Mesenchymal stem cell (in vitro differentiated cells and primary cell): ENCODE data around the gene OR2M7.
A peak's percentile ranks its signal among the peaks of the same experiment; 100 is the strongest.

Experiments
- DNase-seq: peaks from one replicate; pipeline ENCODE4 v3.0.0-alpha.2; 2013
- H2AFZ ChIP-seq: one replicate; pipeline ENCODE4 v1.6.1; 2013; ENCODE audit warnings: low read depth, mild to moderate bottlenecking, control low read depth, inconsistent platforms, low read length, moderate library complexity
- H2AK5ac ChIP-seq: 2 replicates; pipeline ENCODE4 v1.6.1; 2013; ENCODE audit warnings: low read length, moderate library complexity, mild to moderate bottlenecking, inconsistent platforms; ENCODE audit not compliant: severe bottlenecking
- H2BK120ac ChIP-seq: one replicate; pipeline ENCODE4 v1.6.1; 2013; ENCODE audit warnings: low read depth, mild to moderate bottlenecking, inconsistent platforms, low read length, moderate library complexity
- H2BK12ac ChIP-seq, 2 experiments: one replicate each; pipeline ENCODE4 v1.6.1; 2013; ENCODE audit warnings: inconsistent platforms in 2 of 2, low read length in 2 of 2, mild to moderate bottlenecking in 2 of 2, moderate library complexity in 2 of 2, control low read depth in 1 of 2
- H2BK15ac ChIP-seq: one replicate; pipeline ENCODE4 v1.6.1; 2013; ENCODE audit warnings: mild to moderate bottlenecking, low read depth, inconsistent platforms; ENCODE audit not compliant: poor library complexity, severe bottlenecking
- H2BK5ac ChIP-seq: 2 replicates; pipeline ENCODE4 v1.6.1; 2013; ENCODE audit warnings: low read depth, mild to moderate bottlenecking, low read length, control low read depth, inconsistent platforms; ENCODE audit not compliant: poor library complexity, severe bottlenecking
- H3K14ac ChIP-seq, 2 experiments: one replicate each; pipeline ENCODE4 v1.6.1; 2013; ENCODE audit warnings: inconsistent platforms in 2 of 2, low read length in 2 of 2, control low read depth in 1 of 2, mild to moderate bottlenecking in 1 of 2, moderate library complexity in 1 of 2
- H3K18ac ChIP-seq, 2 experiments: one replicate each; pipeline ENCODE4 v1.6.1; 2013; ENCODE audit warnings: inconsistent platforms in 2 of 2, low read length in 2 of 2, control low read depth in 1 of 2, low read depth in 1 of 2, mild to moderate bottlenecking in 1 of 2
- H3K23ac ChIP-seq, 2 experiments: one replicate each; pipeline ENCODE4 v1.6.1; 2013; ENCODE audit warnings: inconsistent platforms in 2 of 2, low read length in 2 of 2, mild to moderate bottlenecking in 2 of 2, moderate library complexity in 2 of 2, control low read depth in 1 of 2
- H3K27ac ChIP-seq: 2 replicates; pipeline ENCODE4 v1.5.1; 2013; ENCODE audit warnings: mild to moderate bottlenecking, moderate library complexity, low read length, control low read depth, inconsistent platforms; ENCODE audit not compliant: poor library complexity, severe bottlenecking
- H3K27me3 ChIP-seq, 2 experiments: 2 replicates each; pipeline versions ENCODE4 v1.6.1 to v1.7.0; 2013; ENCODE audit warnings: low read length in 2 of 2, mild to moderate bottlenecking in 2 of 2, moderate library complexity in 2 of 2, control low read depth in 1 of 2, inconsistent platforms in 1 of 2; ENCODE audit not compliant: control insufficient read depth in 1 of 2, insufficient read depth in 1 of 2
- H3K36me3 ChIP-seq, 2 experiments: 2 replicates each; pipeline versions ENCODE4 v1.6.1 to v1.7.0; 2013; ENCODE audit warnings: low read length in 2 of 2, control low read depth in 1 of 2, inconsistent platforms in 1 of 2, low read depth in 1 of 2, mild to moderate bottlenecking in 1 of 2; ENCODE audit not compliant: insufficient read depth in 2 of 2, control insufficient read depth in 1 of 2
- H3K4ac ChIP-seq, 2 experiments: one replicate each; pipeline ENCODE4 v1.6.1; 2013; ENCODE audit warnings: inconsistent platforms in 2 of 2, low read length in 2 of 2, mild to moderate bottlenecking in 2 of 2, moderate library complexity in 2 of 2, control low read depth in 1 of 2, low read depth in 1 of 2
- H3K4me1 ChIP-seq: 2 replicates; pipeline ENCODE4 v1.6.1; 2013; ENCODE audit warnings: low read depth, low read length, control low read depth; ENCODE audit not compliant: control insufficient read depth, insufficient read depth
- H3K4me2 ChIP-seq: 2 replicates; pipeline ENCODE4 v1.6.1; 2013; ENCODE audit warnings: low read length, mild to moderate bottlenecking, inconsistent platforms; ENCODE audit not compliant: poor library complexity, severe bottlenecking
- H3K4me3 ChIP-seq, 2 experiments: 2 replicates each; pipeline versions ENCODE4 v1.5.1 to v1.7.0; 2013; ENCODE audit warnings: low read length in 2 of 2, mild to moderate bottlenecking in 2 of 2, control low read depth in 1 of 2, low read depth in 1 of 2; ENCODE audit not compliant: insufficient read depth in 1 of 2
- H3K79me1 ChIP-seq: replicated peaks from 2 replicates; pipeline ENCODE4 v1.6.1; 2013; ENCODE audit warnings: mild to moderate bottlenecking, control low read depth, low read length, inconsistent platforms; ENCODE audit not compliant: poor library complexity, severe bottlenecking
- H3K9ac ChIP-seq: 2 replicates; pipeline ENCODE4 v1.7.0; 2013; ENCODE audit warnings: mild to moderate bottlenecking, low read length, moderate library complexity
- H3K9me3 ChIP-seq: 2 replicates; pipeline ENCODE4 v1.7.0; 2013; ENCODE audit warnings: mild to moderate bottlenecking, low read length; ENCODE audit not compliant: control insufficient read depth
- H4K8ac ChIP-seq: one replicate; pipeline ENCODE4 v1.6.1; 2013; ENCODE audit warnings: inconsistent platforms, mild to moderate bottlenecking, low read length, moderate library complexity
- H4K91ac ChIP-seq: one replicate; pipeline ENCODE4 v1.6.1; 2013; ENCODE audit warnings: mild to moderate bottlenecking, low read length, inconsistent platforms
- WGBS: methylation state at CpG from one replicate; pipeline ENCODE4 v1.1.7; 2013; ENCODE audit warnings: mixed read lengths; 5-methylcytosine and 5-hydroxymethylcytosine counted together

OR2M7 gene

GRCh38 chr1:248361121-248361715 is 36.9 kb upstream of the OR2M7 start, which contains the start of gene OR2T4:
Gene OR2T4 (plus strand): TSS chr1:248361665. CDS start chr1:248361665, 0 bp downstream.
- no peak within 1 kb of the TSS for H2AFZ ChIP-seq
- no peak within 1 kb of the TSS for H2BK12ac ChIP-seq
- H3K27me3 ChIP-seq = no peaks in the 10 kb centered on the region
- no peaks in the 10 kb centered on the region for H3K4me1 ChIP-seq
- H2BK15ac ChIP-seq = no peak within 1 kb of the TSS
- H3K23ac ChIP-seq = no peak within 1 kb of the TSS
- no peak for DNase-seq
- no peak within 1 kb of the TSS for H3K27ac ChIP-seq
- H3K14ac ChIP-seq = no peak within 1 kb of the TSS
- H3K4me3 ChIP-seq = peak within 1 kb of the TSS in 1 of 2 experiments; percentile 22
- H3K79me1 ChIP-seq = no peaks in the 10 kb centered on the region
- no peak within 1 kb of the TSS for H2AK5ac ChIP-seq
- no peak within 1 kb of the TSS for H4K91ac ChIP-seq
- no peak within 1 kb of the TSS for H2BK5ac ChIP-seq
- H3K9me3 ChIP-seq = peaks cover 37% of the 10 kb centered on the region
- no peak within 1 kb of the TSS for H2BK120ac ChIP-seq
- WGBS = 25% methylated on average over 2 of the region's 3 CpGs
- H3K4ac ChIP-seq = no peak within 1 kb of the TSS
- no peak within 1 kb of the TSS for H3K4me2 ChIP-seq
- no peak within 1 kb of the TSS for H4K8ac ChIP-seq
- H3K9ac ChIP-seq = no peak within 1 kb of the TSS
- no peak within 1 kb of the TSS for H3K18ac ChIP-seq
- no peaks in the 10 kb centered on the region for H3K36me3 ChIP-seq

DNA sequence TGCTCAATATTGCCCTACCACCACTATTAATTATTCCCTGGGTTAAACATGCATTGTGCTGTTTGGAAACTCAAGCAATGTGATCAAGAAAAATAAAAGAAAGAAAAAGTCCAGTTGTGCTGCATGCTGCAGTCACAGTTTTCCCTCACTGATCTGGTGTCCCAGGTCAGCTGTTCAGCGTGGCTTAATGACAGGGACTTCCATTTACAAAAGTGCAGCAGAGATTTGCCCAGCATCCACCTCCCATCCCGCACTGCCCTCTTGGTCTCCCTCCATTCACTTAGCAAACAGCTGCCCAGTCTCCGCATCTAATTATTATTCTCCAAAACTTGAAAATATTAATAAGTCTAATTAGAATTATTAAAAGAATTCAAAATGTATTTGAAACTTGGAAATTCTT is 35.0 kb upstream of the OR2M7 start:
- Histone ChIP-seq H2BK15ac (no peak overlapping the region), H3K9ac (no peak overlapping the region), H3K27ac (no peak overlapping the region), H3K14ac (no peak overlapping the region), H3K9me3 (peaks cover 25% of the 10 kb centered on the region), H4K91ac (no peak overlapping the region), H3K79me1 (no peaks in the 10 kb centered on the region), H3K18ac (no peak overlapping the region), H2AFZ (no peak overlapping the region), H4K8ac (no peak overlapping the region), H3K4me3 (no peak overlapping the region), H2BK120ac (no peak overlapping the region), H3K36me3 (no peaks in the 10 kb centered on the region), H3K23ac (no peak overlapping the region), H2BK5ac (no peak overlapping the region), H3K27me3 (no peaks in the 10 kb centered on the region), H3K4me1 (no peaks in the 10 kb centered on the region), H3K4me2 (no peak overlapping the region), H2AK5ac (no peak overlapping the region), H3K4ac (no peak overlapping the region), H2BK12ac (no peak overlapping the region)
- DNase-seq = no peak
- WGBS = 15% methylated on average over 1 of the region's 3 CpGs

GRCh38 chr1:248348475-248348874 is 24.1 kb upstream of the OR2M7 start, which contains the start of gene OR14C36:
Gene OR14C36 (plus strand): TSS chr1:248348775. CDS start chr1:248348775, 0 bp downstream.
- Histone ChIP-seq H3K9me3 (peaks cover 24% of the 10 kb centered on the region), H3K18ac (no peak within 1 kb of the TSS), H3K36me3 (no peaks in the 10 kb centered on the region), H3K27me3 (no peaks in the 10 kb centered on the region), H4K8ac (no peak within 1 kb of the TSS), H3K79me1 (no peaks in the 10 kb centered on the region), H2BK120ac (no peak within 1 kb of the TSS), H3K27ac (no peak within 1 kb of the TSS), H3K4me2 (no peak within 1 kb of the TSS), H4K91ac (no peak within 1 kb of the TSS), H2AK5ac (no peak within 1 kb of the TSS), H2BK12ac (no peak within 1 kb of the TSS), H3K4me3 (no peak within 1 kb of the TSS), H2AFZ (no peak within 1 kb of the TSS), H2BK5ac (no peak within 1 kb of the TSS), H3K14ac (no peak within 1 kb of the TSS), H2BK15ac (no peak within 1 kb of the TSS), H3K23ac (no peak within 1 kb of the TSS), H3K4me1 (no peaks in the 10 kb centered on the region), H3K4ac (no peak within 1 kb of the TSS), H3K9ac (no peak within 1 kb of the TSS)
- WGBS = 56% methylated on average over 3 of the region's 4 CpGs
- DNase-seq = no peak

GRCh38 chr1:248343451-248343850 is 19.1 kb upstream of the OR2M7 start:
- H2AK5ac ChIP-seq = no peak overlapping the region
- no peaks in the 10 kb centered on the region for H3K36me3 ChIP-seq
- no peak overlapping the region for H3K14ac ChIP-seq
- H2BK5ac ChIP-seq = no peak overlapping the region
- no peaks in the 10 kb centered on the region for H3K27me3 ChIP-seq
- no CpG with 5 or more reads among the region's 3 CpGs for WGBS
- H3K4me2 ChIP-seq = no peak overlapping the region
- H3K23ac ChIP-seq = no peak overlapping the region
- H3K79me1 ChIP-seq = no peaks in the 10 kb centered on the region
- DNase-seq = no peak
- H3K4me1 ChIP-seq = no peaks in the 10 kb centered on the region
- no peak overlapping the region for H3K4me3 ChIP-seq
- H2BK12ac ChIP-seq = no peak overlapping the region
- no peak overlapping the region for H3K18ac ChIP-seq
- no peak overlapping the region for H4K8ac ChIP-seq
- H2BK15ac ChIP-seq = no peak overlapping the region
- H3K27ac ChIP-seq = no peak overlapping the region
- H2AFZ ChIP-seq = no peak overlapping the region
- no peak overlapping the region for H3K4ac ChIP-seq
- no peak overlapping the region for H3K9ac ChIP-seq
- no peak overlapping the region for H4K91ac ChIP-seq
- peaks cover 15% of the 10 kb centered on the region for H3K9me3 ChIP-seq
- no peak overlapping the region for H2BK120ac ChIP-seq
